ENCODE data around the gene RIOK1. TPM values are rescaled to one million over a fixed set of nuclear protein-coding genes. Genes with fewer than 3 reads are reported as not detected.

RIOK1 gene
- total and polyA plus RNA-seq, 2 of the 13 experiments (the other 11 are each of a cell fraction or from before 2014, with no cell fraction given): 9.4 to 37.8 TPM

- TF ChIP-seq BCL6 (CRISPR knock-in tag; IDR thresholded peaks at IDR 0.05): peak; percentile 70
- 0 out of 2 replicates have a peak, but pooled peaks have one; percentile 48 for TF ChIP-seq HMGXB3 (CRISPR knock-in tag; IDR thresholded peaks at IDR 0.05; ENCODE audit: borderline replicate concordance)
- no peak for TF ChIP-seq ZNF138 (CRISPR knock-in tag; IDR thresholded peaks at IDR 0.05; ENCODE audit: low read depth)
- TF ChIP-seq ZNF878 (CRISPR knock-in tag; IDR thresholded peaks at IDR 0.05): no peak
- TF ChIP-seq CBX2 (IDR thresholded peaks at IDR 0.05; ENCODE audit: low read depth, low read length): no peak
- TF ChIP-seq CBX2 (CRISPR knock-in tag; IDR thresholded peaks at IDR 0.05; ENCODE audit: low read depth): no peak
- no peak for TF ChIP-seq NR3C1 (CRISPR knock-in tag; IDR thresholded peaks at IDR 0.05)
- TF ChIP-seq ZXDC (CRISPR knock-in tag; IDR thresholded peaks at IDR 0.05): no peak
- no peak for TF ChIP-seq TSC22D2 (CRISPR knock-in tag; IDR thresholded peaks at IDR 0.05; ENCODE audit: borderline replicate concordance)
- TF ChIP-seq ZMYM4 (CRISPR knock-in tag; IDR thresholded peaks at IDR 0.05): peak; percentile 28; the same call in 1 of the 2 replicates
- TF ChIP-seq RARG (CRISPR knock-in tag; IDR thresholded peaks at IDR 0.05; ENCODE audit: low read depth): no peak
- no peak for TF ChIP-seq ATF4 (CRISPR knock-in tag; IDR thresholded peaks at IDR 0.05)
- TF ChIP-seq SAP130 (CRISPR knock-in tag; IDR thresholded peaks at IDR 0.05; ENCODE audit: low read depth): peak; percentile 39; the same call in 1 of the 2 replicates
- peak; percentile 29 to 90; a peak in 2 of 4 replicates for TF ChIP-seq NR2F1 (CRISPR knock-in tag; IDR thresholded peaks at IDR 0.05)
- no peak for TF ChIP-seq ZNF263 (CRISPR knock-in tag; IDR thresholded peaks at IDR 0.05)
- peak; percentile 49 for TF ChIP-seq FOXJ3 (CRISPR knock-in tag; IDR thresholded peaks at IDR 0.05; ENCODE audit: borderline replicate concordance)
- TF ChIP-seq FOXC1 (CRISPR knock-in tag; IDR thresholded peaks at IDR 0.05; ENCODE audit: borderline replicate concordance): no peak
- no peak for TF ChIP-seq TRAFD1 (CRISPR knock-in tag; IDR thresholded peaks at IDR 0.05; ENCODE audit: borderline replicate concordance)
- no peak for TF ChIP-seq U2AF1 (optimal IDR thresholded peaks at IDR 0.05; ENCODE audit: low read depth, low read length)
Measured at GRCh38 chr6:7467007-7467897, 77.6 kb downstream of the RIOK1 start (continued).

Data from HepG2 (cell line).